Measurements from ENCODE around the gene CHD1. TPM values are rescaled to one million over a fixed set of nuclear protein-coding genes. Genes with fewer than 3 reads are reported as not detected.

CHD1 gene
- total and polyA plus RNA-seq, 2 of the 13 experiments (the other 11 are each of a cell fraction or from before 2014, with no cell fraction given), result 22.8 to 55.9 TPM

- ChIA-PET POLR2A (interaction anchor here (0.7 kb wide), 1 partner anchor 69 kb away, joined by 3 read pairs; no protein-coding TSS in a partner anchor), CTCF (ENCODE audit: low intra/inter-chr PET ratio, low total read pairs) (no interaction called here)
- Histone ChIP-seq H3K9ac (ENCODE audit: insufficient read depth, low read depth, low read length) (no peak overlapping the region), H2AFZ (ENCODE audit: low read length) (no peak overlapping the region), H3K4me2 (ENCODE audit: low read depth, low read length) (no peak overlapping the region), H3K9me3 (ENCODE audit: low read length) (no peaks in the 10 kb centered on the region), H3K79me2 (ENCODE audit: insufficient read depth, low read length) (no peaks in the 10 kb centered on the region), H3K4me1 (ENCODE audit: insufficient read depth, low read length) (no peaks in the 10 kb centered on the region), H3K36me3 (replicated peaks in 1 of 2; ENCODE audit: control insufficient read depth in 1 of 2, insufficient read depth in 2 of 2, low read length in 2 of 2) (no peaks in the 10 kb centered on the region), H3K4me3 (replicated peaks in 1 of 3; ENCODE audit: insufficient read depth in 1 of 3, low read depth in 2 of 3, low read length in 3 of 3) (no peak overlapping the region), H3K27me3 (ENCODE audit: control insufficient read depth in 1 of 2, insufficient read depth in 2 of 2, low read length in 2 of 2) (no peaks in the 10 kb centered on the region), H4K20me1 (ENCODE audit: insufficient read depth, low read length) (no peaks in the 10 kb centered on the region), H3K27ac (ENCODE audit: extremely low read length, insufficient read depth, low read length) (no peak overlapping the region)
- no peak for TF ChIP-seq DPF2 (CRISPR knock-in tag; IDR thresholded peaks at IDR 0.05; ENCODE audit: borderline replicate concordance, low read depth)
- no peak for TF ChIP-seq STAT6 (CRISPR knock-in tag; IDR thresholded peaks at IDR 0.05; ENCODE audit: borderline replicate concordance)
- no peak for TF ChIP-seq ZNF143 (CRISPR knock-in tag; IDR thresholded peaks at IDR 0.05)
- TF ChIP-seq SMC3 (IDR thresholded peaks at IDR 0.05; ENCODE audit: low read length), result no peak
- FAIRE-seq (no peak), DNase-seq (ENCODE audit: low spot score) (no peak), ATAC-seq (no peak)
- intact Hi-C loops (cut with micrococcal nuclease; ENCODE audit: unreplicated experiment) (no loop called here), in situ Hi-C loops (cut with HindIII; ENCODE audit: extremely low pct_ligation_motif_present, low pct_unique_long_range_greater_than_20kb) (no loop called here)
- no TSS peak for BruUV-seq (replicated peaks)
- WGBS (ENCODE audit: low lambda C conversion rate), result 82% methylated on average over 3 of the region's 3 CpGs
Measured at GRCh38 chr5:98963019-98963418, 34.2 kb upstream of the CHD1 start.

GRCh38 chr5:98962587-98962986 lies 33.8 kb upstream of the CHD1 start:
- no peak overlapping the region for H2AFZ ChIP-seq (ENCODE audit: low read length)
- ChIA-PET POLR2A (interaction anchor here (0.7 kb wide), 1 partner anchor 70 kb away, joined by 3 read pairs; no protein-coding TSS in a partner anchor), CTCF (ENCODE audit: low intra/inter-chr PET ratio, low total read pairs) (no interaction called here)
- H3K9me3 ChIP-seq (ENCODE audit: low read length), result no peaks in the 10 kb centered on the region
- H3K27me3 ChIP-seq (ENCODE audit: control insufficient read depth in 1 of 2, insufficient read depth in 2 of 2, low read length in 2 of 2), result no peaks in the 10 kb centered on the region
- intact Hi-C loops (cut with micrococcal nuclease; ENCODE audit: unreplicated experiment) (no loop called here), in situ Hi-C loops (cut with HindIII; ENCODE audit: extremely low pct_ligation_motif_present, low pct_unique_long_range_greater_than_20kb) (no loop called here)
- no TSS peak for BruUV-seq (replicated peaks)
- no peaks in the 10 kb centered on the region for H3K79me2 ChIP-seq (ENCODE audit: insufficient read depth, low read length)
- H3K9ac ChIP-seq (ENCODE audit: insufficient read depth, low read depth, low read length), result no peak overlapping the region
- peak; percentile 49; the same call in 2 of the 3 replicates for ATAC-seq
- no peak for DNase-seq (ENCODE audit: low spot score)
- no peaks in the 10 kb centered on the region for H4K20me1 ChIP-seq (ENCODE audit: insufficient read depth, low read length)
- no peaks in the 10 kb centered on the region for H3K4me1 ChIP-seq (ENCODE audit: insufficient read depth, low read length)
- FAIRE-seq, result no peak
- H3K27ac ChIP-seq (ENCODE audit: extremely low read length, insufficient read depth, low read length), result no peak overlapping the region
- no peak overlapping the region for H3K4me2 ChIP-seq (ENCODE audit: low read depth, low read length)
- H3K36me3 ChIP-seq (replicated peaks in 1 of 2; ENCODE audit: control insufficient read depth in 1 of 2, insufficient read depth in 2 of 2, low read length in 2 of 2), result no peaks in the 10 kb centered on the region
- H3K4me3 ChIP-seq (replicated peaks in 1 of 3; ENCODE audit: insufficient read depth in 1 of 3, low read depth in 2 of 3, low read length in 3 of 3), result no peak overlapping the region
- no peak for TF ChIP-seq ZBTB44 (CRISPR knock-in tag; IDR thresholded peaks at IDR 0.05)
- TF ChIP-seq IRF2 (CRISPR knock-in tag; IDR thresholded peaks at IDR 0.05), result no peak
- TF ChIP-seq TEAD3 (CRISPR knock-in tag; optimal IDR thresholded peaks at IDR 0.05; ENCODE audit: borderline replicate concordance), result no peak
- TF ChIP-seq HDAC2 (CRISPR knock-in tag; IDR thresholded peaks at IDR 0.05), result no peak
- TF ChIP-seq JDP2 (CRISPR knock-in tag; IDR thresholded peaks at IDR 0.05; ENCODE audit: borderline replicate concordance), result no peak
- no peak for TF ChIP-seq ATF3 (CRISPR knock-in tag; IDR thresholded peaks at IDR 0.05)
- no peak for TF ChIP-seq THAP8 (CRISPR knock-in tag; IDR thresholded peaks at IDR 0.05; ENCODE audit: borderline replicate concordance)
- TF ChIP-seq ZNF3 (CRISPR knock-in tag; IDR thresholded peaks at IDR 0.05), result no peak
- TF ChIP-seq PREB (CRISPR knock-in tag; IDR thresholded peaks at IDR 0.05), result no peak
- TF ChIP-seq ARNT (IDR thresholded peaks at IDR 0.05), result no peak

Data from HepG2 (cell line).